PC-3 (cell line): ENCODE results near the gene TPRN. TPM values are rescaled to one million over a fixed set of nuclear protein-coding genes. Genes with fewer than 3 reads are reported as not detected.
A peak's percentile ranks its signal among the peaks of the same experiment; 100 is the strongest.

ENCODE experiments used
- ATAC-seq: fragments of 200-7000 bp; cut with Tn5 transposase; 2 replicates; pipeline ENCODE4 v1.9.1; 2020; ENCODE audit warnings: mild to moderate bottlenecking, moderate library complexity
- BruUV-seq: library from RNA; stranded (reverse); fragments of 400-500 nt; replicated peaks from 2 replicates; lab custom pipeline; 2021; lab: Mats Ljungman, UMichigan
- CTCF ChIA-PET: fragments of 300-600 bp; sonication (Branson Sonifier 250); formaldehyde crosslinking; loops from one replicate; lab custom pipeline; 2022; ENCODE audit warnings: antibody characterized with exemption; lab: Charles Lee
- POLR2A ChIA-PET: fragments of 300-600 bp; sonication (Branson Sonifier 250); formaldehyde crosslinking; loops from one replicate; lab custom pipeline; 2022; ENCODE audit warnings: antibody characterized with exemption; ENCODE audit not compliant: unreplicated experiment; lab: Charles Lee
- DNase-seq: peaks from one replicate; pipeline ENCODE4 v3.0.0-alpha.2; 2015
- H2AFZ ChIP-seq: fragments of 300-600 bp; sonication (generic); 2 replicates; pipeline ENCODE4 v1.6.0; 2016; ENCODE audit warnings: antibody characterized with exemption, low read length
- H3F3A ChIP-seq: fragments of 300-600 bp; sonication (generic); one replicate; pipeline ENCODE4 v1.6.0; 2017; ENCODE audit warnings: antibody characterized with exemption, low read length, control low read depth, mild to moderate bottlenecking; ENCODE audit not compliant: unreplicated experiment
- H3K27ac ChIP-seq: fragments of 300-600 bp; sonication (generic); 2 replicates; pipeline ENCODE4 v1.5.1; 2016; ENCODE audit warnings: mild to moderate bottlenecking, low read length
- H3K27me3 ChIP-seq: fragments of 300-600 bp; sonication (generic); 2 replicates; pipeline ENCODE4 v1.6.1; 2016; ENCODE audit warnings: low read length, mixed read lengths
- H3K36me3 ChIP-seq: fragments of 300-600 bp; sonication (generic); 2 replicates; pipeline ENCODE4 v1.6.1; 2016; ENCODE audit warnings: low read depth, mixed run types, low read length, mixed read lengths
- H3K4me1 ChIP-seq: fragments of 300-600 bp; sonication (generic); 2 replicates; pipeline ENCODE4 v1.5.1; 2016; ENCODE audit warnings: low read length; ENCODE audit not compliant: insufficient read depth
- H3K4me2 ChIP-seq: fragments of 300-600 bp; sonication (generic); 2 replicates; pipeline ENCODE4 v1.6.0; 2016; ENCODE audit warnings: low read length
- H3K4me3 ChIP-seq: fragments of 300-600 bp; sonication (generic); 2 replicates; pipeline ENCODE4 v1.5.1; 2016; ENCODE audit warnings: mild to moderate bottlenecking, low read length, mixed read lengths
- H3K79me2 ChIP-seq: fragments of 300-600 bp; sonication (generic); 2 replicates; pipeline ENCODE4 v1.6.1; 2017; ENCODE audit warnings: low read length, mixed read lengths
- H3K9ac ChIP-seq: fragments of 300-600 bp; sonication (generic); 2 replicates; pipeline ENCODE4 v1.6.0; 2016; ENCODE audit warnings: mild to moderate bottlenecking, low read length
- H3K9me2 ChIP-seq: fragments of 300-600 bp; sonication (generic); replicated peaks from 2 replicates; pipeline ENCODE4 v1.6.1; 2016; ENCODE audit warnings: mixed run types, low read length, mixed read lengths
- H3K9me3 ChIP-seq: fragments of 300-600 bp; sonication (generic); 2 replicates; pipeline ENCODE4 v1.6.1; 2016; ENCODE audit warnings: low read length, mixed read lengths
- H4K20me1 ChIP-seq: fragments of 300-600 bp; sonication (generic); 2 replicates; pipeline ENCODE4 v1.6.1; 2016; ENCODE audit warnings: low read length, mixed read lengths
- EZH2 ChIP-seq: fragments of 300-600 bp; sonication (generic); IDR thresholded peaks from one replicate; pipeline ENCODE4 v1.6.1; 2017; ENCODE audit warnings: antibody characterized with exemption, mild to moderate bottlenecking, low read length; ENCODE audit not compliant: unreplicated experiment
- EZH2phosphoT487 ChIP-seq: fragments of 300-600 bp; sonication (generic); IDR thresholded peaks from 2 replicates; pipeline ENCODE4 v1.6.1; 2018; ENCODE audit warnings: mild to moderate bottlenecking, antibody characterized with exemption, low read length, borderline replicate concordance
- intact Hi-C: fragments of 100-400 bp; cut with micrococcal nuclease; formaldehyde crosslinking; loops from 2 replicates; pipeline ENCODE4 v1.9.0; 2023
- total RNA-seq: library from RNA; depleted of rRNA; stranded (reverse); fragments of >200 nt; gene quantifications from 2 replicates; pipeline ENCODE4 v1.2.3, GENCODE V29; 2014
- TF ChIP-seq, protein P1 (sequence below): fragments of 300-600 bp; sonication (generic); conservative IDR thresholded peaks from 2 replicates; pipeline ENCODE4 v1.5.1; 2017; ENCODE audit warnings: antibody characterized with exemption, low read depth, mild to moderate bottlenecking, low read length

Gene TPRN
- total RNA-seq, 1 experiment from 2014 or later, result 11.3 TPM

- POLR2A ChIA-PET, result no interaction called here
- Histone ChIP-seq H3K27ac (no peak overlapping the region), H3K9me3 (no peaks in the 10 kb centered on the region), H3K36me3 (no peaks in the 10 kb centered on the region), H4K20me1 (no peaks in the 10 kb centered on the region), H3K4me3 (peak overlapping the region; percentile 48; the same call in 1 of the 2 replicates), H3K79me2 (no peaks in the 10 kb centered on the region), H3K9ac (no peak overlapping the region), H3K27me3 (peaks cover 12% of the 10 kb centered on the region), H3K4me1 (no peaks in the 10 kb centered on the region), H3K9me2 (no peaks in the 10 kb centered on the region), H3K4me2 (peak overlapping the region; percentile 84), H3F3A (no peaks in the 10 kb centered on the region), H2AFZ (no peak overlapping the region)
- CTCF ChIA-PET, result no interaction called here
- ATAC-seq (peak; percentile 10), DNase-seq (no peak)
- intact Hi-C loops, result no loop called here
- BruUV-seq, result no TSS peak
- TF ChIP-seq EZH2phosphoT487 (no peak), EZH2 (no peak)
- TF ChIP-seq, protein P1, sequence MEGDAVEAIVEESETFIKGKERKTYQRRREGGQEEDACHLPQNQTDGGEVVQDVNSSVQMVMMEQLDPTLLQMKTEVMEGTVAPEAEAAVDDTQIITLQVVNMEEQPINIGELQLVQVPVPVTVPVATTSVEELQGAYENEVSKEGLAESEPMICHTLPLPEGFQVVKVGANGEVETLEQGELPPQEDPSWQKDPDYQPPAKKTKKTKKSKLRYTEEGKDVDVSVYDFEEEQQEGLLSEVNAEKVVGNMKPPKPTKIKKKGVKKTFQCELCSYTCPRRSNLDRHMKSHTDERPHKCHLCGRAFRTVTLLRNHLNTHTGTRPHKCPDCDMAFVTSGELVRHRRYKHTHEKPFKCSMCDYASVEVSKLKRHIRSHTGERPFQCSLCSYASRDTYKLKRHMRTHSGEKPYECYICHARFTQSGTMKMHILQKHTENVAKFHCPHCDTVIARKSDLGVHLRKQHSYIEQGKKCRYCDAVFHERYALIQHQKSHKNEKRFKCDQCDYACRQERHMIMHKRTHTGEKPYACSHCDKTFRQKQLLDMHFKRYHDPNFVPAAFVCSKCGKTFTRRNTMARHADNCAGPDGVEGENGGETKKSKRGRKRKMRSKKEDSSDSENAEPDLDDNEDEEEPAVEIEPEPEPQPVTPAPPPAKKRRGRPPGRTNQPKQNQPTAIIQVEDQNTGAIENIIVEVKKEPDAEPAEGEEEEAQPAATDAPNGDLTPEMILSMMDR, result no peak
Measured at GRCh38 chr9:137167747-137168572, 32.6 kb downstream of the TPRN start.

GRCh38 chr9:137167277-137167746 lies 33.2 kb downstream of the TPRN start:
- Histone ChIP-seq H3K4me2 (peak overlapping the region; percentile 84), H4K20me1 (no peaks in the 10 kb centered on the region), H3K79me2 (no peaks in the 10 kb centered on the region), H3K4me1 (no peaks in the 10 kb centered on the region), H3F3A (no peaks in the 10 kb centered on the region), H3K27ac (no peak overlapping the region), H3K9me2 (no peaks in the 10 kb centered on the region), H3K4me3 (no peak overlapping the region), H2AFZ (no peak overlapping the region), H3K9me3 (no peaks in the 10 kb centered on the region), H3K27me3 (peaks cover 12% of the 10 kb centered on the region), H3K36me3 (no peaks in the 10 kb centered on the region), H3K9ac (no peak overlapping the region)
- intact Hi-C loops, result no loop called here
- TF ChIP-seq, protein P1, result no peak
- no peak for TF ChIP-seq EZH2phosphoT487
- no peak for TF ChIP-seq EZH2
- BruUV-seq, result no TSS peak
- POLR2A ChIA-PET, result no interaction called here
- CTCF ChIA-PET, result no interaction called here
- DNase-seq, result no peak
- no peak for ATAC-seq
